Stimulated activated CD8-positive, alpha-beta memory T cell treated with anti-CD3 and anti-CD28 coated beads, Interleukin-4, amount 100 ng/mL, for 24 hours (primary cell): ENCODE results near the gene PLEKHH2.
"Not testable (repeated sequence)": the region's sequence is repeated elsewhere in the genome, so short reads cannot be mapped to it uniquely, and the experiment has no call there.

Source experiments
- DNase-seq: peaks from one replicate; pipeline ENCODE4 v3.0.0-alpha.2; 2020; ENCODE audit warnings: low read depth

The PLEKHH2 gene

GRCh38 chr2:43636621-43637020 lies 439 bp upstream of the PLEKHH2 start:
- DNase-seq, result no peak

DNA sequence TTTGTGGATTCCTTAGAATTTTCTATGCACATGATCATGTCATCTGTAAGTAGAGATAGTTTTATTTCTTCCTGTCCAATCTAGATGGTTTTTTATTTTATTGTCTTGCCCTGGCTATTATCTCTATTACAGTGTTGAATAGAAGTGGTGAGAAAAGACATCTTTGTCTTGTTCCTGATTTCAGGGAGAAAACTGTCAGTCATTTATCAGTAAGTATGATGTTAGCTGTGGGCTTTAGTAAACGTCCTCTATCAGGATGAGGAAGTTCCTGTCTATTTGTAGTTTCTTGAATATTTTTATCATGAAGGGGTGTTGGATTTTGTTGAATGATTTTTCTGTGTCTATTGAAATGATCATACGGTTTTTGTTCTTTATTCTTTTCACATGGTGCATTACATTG lies 5.3 kb downstream of the PLEKHH2 start:
- DNase-seq, result no peak

- no peak for DNase-seq
These were observed 6.6 kb downstream of the PLEKHH2 start for GRCh38 chr2:43643680-43644079.

- no peak for DNase-seq
These were observed 12.1 kb downstream of the PLEKHH2 start for GRCh38 chr2:43648994-43649701.

DNA sequence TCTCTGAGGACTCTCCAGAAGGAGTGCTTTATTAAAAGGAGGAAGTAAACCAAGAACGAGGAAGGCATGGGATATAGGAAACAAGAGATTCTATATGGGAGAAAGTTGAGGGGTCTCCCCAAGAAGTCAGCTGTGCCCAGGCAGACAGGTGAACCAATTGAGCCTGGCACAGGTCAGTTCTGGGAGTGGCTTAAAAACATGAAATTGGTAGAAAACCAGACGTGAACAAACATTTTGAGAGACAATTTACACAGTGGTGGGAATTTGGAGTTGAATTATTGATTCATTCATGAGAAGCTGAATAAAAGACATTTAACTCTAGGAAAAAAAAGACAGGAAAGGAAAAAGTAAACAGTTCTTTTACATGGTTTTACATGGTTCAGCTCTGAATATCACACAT lies 16.4 kb downstream of the PLEKHH2 start:
- no peak for DNase-seq

DNA sequence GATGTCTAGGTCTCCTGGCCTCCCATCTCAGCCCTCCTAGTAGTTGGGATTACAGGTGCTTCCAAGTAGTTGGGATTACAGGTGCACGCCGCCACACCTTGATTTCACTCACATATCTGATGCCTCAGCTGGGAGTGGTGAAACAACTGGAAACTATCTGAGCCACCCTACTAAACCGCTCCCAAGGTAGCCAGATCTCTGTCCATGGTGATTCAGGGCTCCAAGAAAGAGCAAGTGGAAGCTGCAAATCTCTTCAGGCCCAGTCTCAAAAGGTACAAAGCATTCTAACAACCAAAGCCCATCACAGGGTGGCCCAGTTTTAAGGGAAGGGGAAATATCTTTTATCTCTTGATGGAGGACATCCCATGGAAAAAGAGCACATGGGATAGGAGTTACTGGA lies 20.2 kb downstream of the PLEKHH2 start:
- DNase-seq, result no peak

DNA sequence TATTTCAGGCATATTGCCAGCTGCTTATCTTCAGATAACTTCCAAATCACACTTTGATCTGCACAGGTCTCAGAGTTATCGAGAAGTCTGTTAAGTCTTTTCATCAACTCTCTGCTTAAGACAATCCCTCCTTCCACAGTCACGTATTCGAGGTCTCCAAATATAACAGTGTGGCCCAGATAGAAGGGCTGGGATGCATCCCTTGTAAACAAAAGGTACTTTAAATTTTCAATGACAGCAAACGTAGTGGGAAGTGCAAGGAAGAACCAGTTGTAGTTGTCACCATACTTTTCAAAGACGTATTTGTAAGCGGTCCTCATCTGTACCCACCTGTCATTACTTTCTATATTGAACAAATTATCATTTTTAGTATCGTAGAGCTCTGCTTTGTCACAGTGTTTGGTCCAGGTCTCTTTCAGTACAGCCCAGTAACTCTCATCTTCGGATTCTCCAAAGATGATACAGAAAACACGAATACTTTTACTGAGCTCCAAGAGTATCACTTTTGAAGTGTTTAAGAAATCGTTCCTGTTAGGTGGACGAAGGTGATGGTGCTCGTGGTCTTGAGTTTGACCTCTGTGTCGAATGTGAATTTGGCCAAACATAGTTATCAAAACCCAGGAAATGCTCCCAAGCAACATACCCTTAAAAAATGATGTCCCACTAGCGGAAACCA lies 38.7 kb downstream of the PLEKHH2 start:
- DNase-seq, result no peak

- DNase-seq, result peak; percentile 11
These were observed 39.4 kb downstream of the PLEKHH2 start, which contains the start of gene C1GALT1C1L for GRCh38 chr2:43676322-43677050. C1GALT1C1L (minus strand) TSS chr2:43676429; CDS start chr2:43676322, 107 bp downstream.

GRCh38 chr2:43677783-43678182 lies 40.7 kb downstream of the PLEKHH2 start:
- not testable (repeated sequence) for DNase-seq

GRCh38 chr2:43685357-43685756 lies 48.3 kb downstream of the PLEKHH2 start:
- no peak for DNase-seq

DNA sequence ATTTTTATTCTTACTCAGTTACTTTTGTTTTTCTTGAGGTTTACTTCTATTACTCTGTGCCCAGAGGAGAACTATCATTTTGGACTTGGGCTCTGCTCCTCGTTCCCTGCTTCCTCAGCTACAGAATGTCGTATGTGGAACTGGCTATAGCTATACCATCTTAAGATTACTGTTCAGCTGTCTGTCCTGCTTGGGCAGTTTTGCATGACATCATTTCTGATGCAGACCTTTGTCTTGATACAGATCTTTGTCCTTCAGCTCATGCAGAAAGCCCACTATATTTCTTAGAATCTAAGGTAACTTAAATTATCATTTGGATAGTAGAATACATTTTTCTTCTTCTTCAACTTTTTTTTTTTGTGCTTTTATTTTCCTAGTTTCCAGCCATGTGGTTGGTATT lies 52.9 kb downstream of the PLEKHH2 start:
- DNase-seq, result no peak

GRCh38 chr2:43692428-43692994 lies 55.5 kb downstream of the PLEKHH2 start:
- no peak for DNase-seq

DNA sequence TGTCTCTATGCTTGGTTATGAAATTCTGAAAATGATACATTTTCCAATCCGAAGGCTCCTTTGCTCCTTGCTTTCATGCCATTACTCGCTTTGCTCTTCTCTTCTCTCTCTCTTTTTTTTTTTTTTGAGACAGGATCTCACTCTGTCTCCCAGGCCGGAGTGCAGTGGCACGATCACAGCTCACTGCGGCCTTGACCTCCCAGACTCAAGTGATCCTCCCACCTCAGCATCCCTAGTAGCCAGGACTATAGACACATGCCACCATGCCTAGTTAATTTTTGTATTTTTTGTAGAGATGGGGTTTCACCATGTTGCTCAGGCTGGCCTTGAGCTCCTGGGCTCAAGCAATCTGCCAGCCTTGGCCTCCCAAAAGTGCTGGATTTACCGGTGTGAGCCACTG lies 61.1 kb downstream of the PLEKHH2 start:
- not testable (repeated sequence) for DNase-seq

DNA sequence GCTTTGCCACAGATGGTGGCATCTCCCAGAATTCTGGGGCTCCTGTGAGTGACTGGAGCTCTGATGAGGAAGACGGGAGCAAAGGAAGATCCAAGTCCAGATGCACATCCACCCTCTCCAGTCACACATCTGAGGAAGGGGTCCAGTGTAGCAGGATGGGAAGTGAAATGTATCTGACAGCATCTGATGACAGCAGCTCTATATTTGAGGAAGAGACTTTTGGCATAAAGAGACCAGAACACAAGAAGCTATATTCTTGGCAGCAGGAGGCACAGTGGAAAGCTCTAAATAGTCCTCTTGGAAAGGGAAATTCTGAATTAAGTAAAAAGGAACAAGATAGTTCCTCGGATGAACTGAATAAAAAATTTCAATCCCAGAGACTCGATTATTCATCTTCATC lies 62.7 kb downstream of the PLEKHH2 start:
- no peak for DNase-seq

- no peak for DNase-seq
These were observed 64.1 kb downstream of the PLEKHH2 start for GRCh38 chr2:43701111-43701510.

GRCh38 chr2:43707255-43708015 lies 70.4 kb downstream of the PLEKHH2 start:
- no peak for DNase-seq

DNA sequence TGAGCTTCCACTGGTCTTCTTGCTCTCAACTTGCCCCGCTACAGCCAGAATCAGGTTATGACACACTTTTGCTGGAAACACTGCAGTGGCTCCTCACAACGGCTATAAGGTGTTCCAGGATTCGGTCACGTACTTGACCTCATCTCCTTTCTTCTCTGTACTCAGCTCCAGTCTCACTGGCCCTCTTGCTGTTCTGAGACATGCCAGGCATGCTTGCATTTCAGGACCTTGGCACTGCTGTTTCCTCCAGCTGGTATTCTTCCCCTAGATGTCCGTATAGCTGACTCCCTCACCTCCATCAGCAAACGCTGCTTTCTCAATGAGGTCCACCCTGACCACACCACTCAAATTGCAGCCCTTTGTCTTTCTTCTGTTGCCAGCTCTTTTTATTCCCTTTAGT lies 71.1 kb downstream of the PLEKHH2 start:
- DNase-seq, result no peak

GRCh38 chr2:43708891-43709290 lies 71.8 kb downstream of the PLEKHH2 start:
- no peak for DNase-seq

DNA sequence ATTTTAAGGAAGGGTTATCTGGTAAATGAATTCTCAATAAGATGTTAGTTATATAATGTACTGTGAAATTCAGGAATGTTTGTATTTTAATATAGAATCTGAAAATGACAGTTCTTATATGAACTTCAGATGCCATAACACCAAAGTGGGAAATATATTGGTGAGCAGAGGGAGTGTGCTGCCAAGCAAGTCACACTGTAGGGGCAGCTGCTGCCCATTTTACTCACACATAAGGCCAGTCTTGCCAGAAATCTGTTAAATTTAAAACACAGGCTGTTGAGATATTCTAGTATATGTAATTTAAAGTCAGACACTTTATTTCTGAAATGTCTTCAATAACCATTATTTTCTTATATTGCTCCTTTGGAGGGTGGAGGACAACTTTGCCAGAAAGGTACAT lies 73.8 kb downstream of the PLEKHH2 start:
- no peak for DNase-seq

- no peak for DNase-seq
These were observed 77.1 kb downstream of the PLEKHH2 start for GRCh38 chr2:43714164-43714563.

GRCh38 chr2:43715300-43716098 lies 78.4 kb downstream of the PLEKHH2 start:
- DNase-seq, result no peak
